Activated CD8-positive, alpha-beta memory T cell treated with anti-CD3 and anti-CD28 coated beads for 48 hours (primary cell): ENCODE results near the gene CPXM2.

Experiments used
- DNase-seq, 3 experiments: peaks; one replicate each; pipeline ENCODE4 v3.0.0-alpha.2; 2020; ENCODE audit warnings: low read depth in 2 of 3, low spot score in 2 of 3

Gene CPXM2

DNA sequence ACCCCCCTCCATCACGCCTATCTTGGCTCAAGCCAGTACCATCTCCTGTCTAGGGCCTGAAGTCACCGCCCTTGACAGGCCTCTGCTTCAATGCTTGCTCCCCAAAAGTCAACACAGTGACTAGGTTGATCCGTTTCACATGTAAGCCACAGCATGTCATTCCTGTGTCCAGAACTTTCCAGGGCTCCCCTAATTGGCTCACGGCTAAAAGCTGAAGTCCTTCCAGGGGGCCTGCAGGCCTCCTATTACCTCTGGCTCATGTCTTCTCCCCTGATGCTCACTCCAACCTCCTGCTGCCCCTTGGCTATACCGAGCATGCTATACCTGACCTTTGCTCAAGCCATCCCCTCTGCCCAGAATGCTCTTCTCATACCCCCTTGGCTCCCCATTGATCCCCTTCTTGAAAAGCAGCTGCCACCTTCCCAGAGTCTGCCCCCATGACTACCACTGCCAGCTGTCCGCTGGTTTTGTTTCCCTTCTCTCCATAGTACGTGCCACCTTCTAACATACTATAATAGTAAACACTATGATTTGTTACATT lies 39.1 kb downstream of the CPXM2 start:
- no peak for DNase-seq

DNA sequence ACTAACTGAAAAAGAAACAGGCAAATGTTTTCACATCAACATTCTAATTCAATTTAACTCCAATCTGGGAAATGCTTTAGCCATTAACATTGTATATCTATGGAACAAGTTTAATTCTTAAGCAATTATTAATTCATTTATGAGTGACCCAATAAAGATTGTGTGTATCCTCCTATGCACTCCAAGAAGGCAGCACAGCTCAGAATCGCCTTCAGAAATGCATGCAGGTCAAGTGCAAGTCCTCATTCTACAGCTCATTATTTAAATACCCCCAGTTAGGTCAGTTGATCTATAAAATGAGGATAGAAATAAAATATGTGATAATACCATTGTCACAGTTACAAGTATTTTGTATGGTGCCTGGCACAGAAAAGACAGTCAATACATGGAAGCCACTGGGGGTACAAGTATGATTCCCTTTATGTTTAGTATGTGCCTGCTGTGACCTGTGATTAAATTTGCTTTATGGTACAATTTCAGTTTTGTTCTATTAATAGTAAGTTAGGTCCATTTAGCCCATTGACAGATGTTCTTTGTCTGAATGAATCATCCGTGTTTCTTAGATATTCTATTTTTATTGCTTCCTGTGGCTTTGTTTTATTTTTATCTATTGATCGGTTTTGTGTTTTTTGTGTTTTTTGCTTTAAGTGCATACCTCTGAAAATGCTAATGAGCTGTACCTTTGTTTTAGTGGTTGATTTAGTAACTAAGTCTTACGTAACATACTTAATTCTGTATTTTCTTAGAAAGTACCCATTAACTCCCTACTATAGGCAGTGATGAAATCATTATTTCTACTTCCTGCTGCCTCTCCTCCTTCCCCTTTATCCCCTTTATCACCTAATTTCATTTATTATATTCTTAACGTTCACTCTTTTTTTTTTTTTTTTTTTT lies 42.8 kb downstream of the CPXM2 start:
- DNase-seq = no peak

DNA sequence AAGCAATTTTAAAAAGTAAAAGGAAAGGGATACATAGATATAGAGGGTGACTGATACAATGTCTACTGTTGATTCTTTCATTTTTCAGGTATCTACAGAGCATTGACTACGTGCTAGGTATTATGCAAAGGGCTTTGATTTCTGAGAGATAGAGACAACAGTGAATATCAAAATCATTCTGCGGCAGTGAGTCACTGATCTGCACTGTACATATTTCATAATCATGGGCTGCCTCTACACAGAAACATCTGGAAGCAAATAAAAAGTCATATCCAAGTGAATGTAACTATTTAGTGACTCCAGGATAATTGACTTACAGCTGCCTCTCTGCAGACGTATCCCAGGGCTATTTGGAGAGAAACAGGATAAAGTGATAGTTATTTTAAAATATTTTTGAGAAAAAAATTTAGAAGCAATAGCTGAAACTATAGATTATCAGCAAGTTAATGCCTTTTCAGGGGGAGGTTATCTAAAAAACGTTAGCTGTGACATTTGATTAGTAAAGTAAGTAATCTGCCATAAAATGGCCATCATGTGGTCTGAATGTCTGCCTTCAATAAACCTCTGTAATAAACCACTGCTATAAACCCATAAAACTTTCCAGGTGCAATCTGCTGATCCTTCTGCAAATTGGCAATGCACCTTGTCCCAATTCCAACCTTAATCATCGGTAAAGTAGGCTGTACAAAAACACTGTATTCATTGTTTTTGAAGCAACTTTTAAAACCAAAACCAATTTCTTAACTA lies 43.7 kb downstream of the CPXM2 start:
- no peak for DNase-seq

DNA sequence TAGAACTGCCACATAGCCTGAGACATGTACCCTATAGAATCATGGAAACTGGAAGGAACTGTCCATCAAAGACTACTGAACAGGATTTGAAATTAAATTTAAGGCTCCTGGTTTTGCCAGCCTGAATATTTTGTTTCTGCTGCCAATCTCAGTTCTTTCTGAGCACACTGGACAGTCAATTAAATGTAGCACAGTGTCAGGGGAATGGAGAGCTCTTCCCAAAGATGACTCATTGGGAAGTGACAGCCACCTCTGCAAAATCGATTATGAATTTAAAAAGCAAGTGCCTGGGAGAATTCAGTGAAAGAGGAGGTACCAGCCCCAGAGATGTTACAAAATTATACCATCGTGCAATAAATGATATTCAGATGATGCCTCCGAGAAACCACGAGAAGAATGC lies 47.8 kb downstream of the CPXM2 start:
- no peak for DNase-seq

DNA sequence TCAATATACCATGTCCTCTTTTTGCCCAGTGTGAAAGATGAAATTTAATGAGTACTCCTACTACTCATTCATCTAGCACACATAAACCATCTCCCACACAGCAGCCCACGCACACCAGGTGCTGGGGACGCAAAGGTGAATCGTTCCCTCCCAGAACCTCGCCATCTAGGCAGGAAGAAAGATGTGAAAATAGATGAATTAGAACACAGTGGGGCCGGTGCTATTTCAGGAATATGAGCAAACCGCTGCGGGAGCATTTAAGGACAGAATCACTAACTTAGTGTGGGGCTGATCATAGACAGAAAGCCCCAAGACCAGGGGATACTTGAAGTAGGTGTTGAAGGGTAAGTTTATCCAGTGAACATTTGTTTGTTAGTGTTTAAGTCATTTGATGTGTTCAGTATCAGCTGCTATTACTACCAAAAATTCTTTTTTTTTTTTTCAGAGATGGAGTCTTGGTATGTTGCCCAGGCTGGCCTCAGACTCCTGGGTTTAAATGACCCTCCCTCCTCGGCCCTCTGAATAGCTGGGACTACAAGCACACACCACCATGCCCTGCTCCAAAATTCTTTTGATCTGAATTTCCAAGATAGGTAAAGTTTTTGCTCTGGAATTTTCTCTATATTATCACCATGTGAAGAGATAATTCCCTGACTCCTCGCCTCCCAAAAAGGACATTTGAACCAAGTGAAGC lies 48.8 kb downstream of the CPXM2 start:
- DNase-seq = no peak

DNA sequence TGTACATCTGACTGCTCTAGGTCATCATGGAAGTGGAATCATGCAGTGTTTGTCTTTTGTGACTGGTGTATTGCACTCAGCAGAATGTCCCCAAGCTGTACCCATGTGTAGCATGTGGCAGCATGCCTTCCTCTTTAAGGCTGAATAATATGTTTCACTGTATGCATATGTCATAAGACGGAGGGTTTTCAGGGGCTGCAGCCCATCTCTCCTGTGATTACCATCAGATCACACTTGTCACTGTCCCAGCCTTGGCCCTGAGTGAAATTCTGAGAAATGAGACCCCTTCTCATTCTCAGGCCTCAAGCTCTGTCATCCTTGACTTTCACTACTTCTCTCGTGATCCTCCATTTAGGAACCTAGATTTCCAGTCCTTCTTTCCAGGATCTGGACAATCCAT lies 50.0 kb downstream of the CPXM2 start:
- no peak for DNase-seq

DNA sequence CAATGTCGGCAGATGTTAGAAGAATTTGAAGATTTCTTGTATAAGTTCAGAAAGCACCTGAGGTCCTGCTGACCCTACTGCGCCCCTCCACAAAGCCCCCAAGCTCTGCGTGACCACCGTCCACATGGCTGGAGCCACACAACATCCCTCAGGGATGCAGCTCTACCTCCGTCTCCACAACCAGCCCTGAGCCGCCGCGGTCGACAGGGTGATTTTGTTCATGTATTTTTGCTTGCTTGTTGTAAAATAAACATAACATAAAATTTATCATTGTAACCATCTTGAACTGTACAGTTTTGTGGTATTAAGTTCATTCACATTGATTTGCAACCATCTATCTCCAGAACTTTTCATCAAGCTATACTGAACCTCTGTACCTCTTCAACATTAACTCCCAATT lies 50.5 kb downstream of the CPXM2 start:
- DNase-seq = no peak

DNA sequence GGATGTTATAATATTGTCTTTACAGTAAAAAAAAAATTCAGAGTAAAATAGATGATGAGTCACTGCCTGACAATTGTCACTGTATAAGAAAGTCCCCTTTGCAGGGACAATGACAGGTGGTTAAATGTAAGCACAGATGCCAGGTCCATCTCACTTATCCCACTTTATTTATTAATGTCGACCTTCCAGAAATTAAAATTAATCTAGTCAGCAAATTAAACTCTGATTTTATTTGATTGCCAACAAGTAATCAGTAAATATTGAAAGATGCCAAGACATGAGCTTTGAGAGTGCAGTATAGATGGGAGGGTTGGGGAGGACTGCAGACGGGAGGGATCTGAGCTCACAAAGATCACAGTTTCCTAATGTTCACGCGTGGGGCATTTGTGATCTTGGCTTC lies 50.9 kb downstream of the CPXM2 start:
- no peak for DNase-seq

DNA sequence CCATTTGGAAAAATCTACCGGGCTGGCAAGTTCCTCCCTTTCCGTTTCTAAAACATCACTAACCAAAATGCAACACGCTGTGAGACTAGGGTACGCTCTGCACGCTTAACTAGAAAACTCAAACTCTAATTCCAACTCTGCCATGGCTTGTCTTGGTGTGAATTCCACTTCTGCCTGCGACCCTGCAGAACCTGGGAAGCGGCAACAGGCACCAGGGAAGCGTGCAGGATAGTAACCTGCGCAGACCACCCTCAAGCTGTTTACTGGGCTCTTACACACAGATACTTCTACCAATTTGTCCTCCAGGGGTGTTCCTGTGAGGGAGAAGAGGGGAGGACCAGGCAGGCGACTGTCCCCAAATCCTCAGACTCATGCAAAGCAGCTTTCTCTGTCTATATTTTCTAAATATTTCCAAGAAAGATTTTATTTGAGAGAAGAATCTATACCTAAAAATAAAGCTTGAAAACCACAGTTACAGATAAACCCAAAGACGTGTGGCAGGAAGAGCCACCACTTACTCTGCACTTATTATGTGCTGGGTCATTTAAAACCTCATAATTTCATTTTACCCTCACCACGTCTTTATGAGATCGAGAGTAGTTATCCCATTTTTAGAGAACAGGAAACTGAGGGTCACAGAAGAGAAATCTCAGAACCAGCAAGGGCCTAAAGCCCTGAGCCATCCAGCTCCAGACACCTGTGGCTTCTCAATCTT lies 52.9 kb downstream of the CPXM2 start:
- DNase-seq = no peak

DNA sequence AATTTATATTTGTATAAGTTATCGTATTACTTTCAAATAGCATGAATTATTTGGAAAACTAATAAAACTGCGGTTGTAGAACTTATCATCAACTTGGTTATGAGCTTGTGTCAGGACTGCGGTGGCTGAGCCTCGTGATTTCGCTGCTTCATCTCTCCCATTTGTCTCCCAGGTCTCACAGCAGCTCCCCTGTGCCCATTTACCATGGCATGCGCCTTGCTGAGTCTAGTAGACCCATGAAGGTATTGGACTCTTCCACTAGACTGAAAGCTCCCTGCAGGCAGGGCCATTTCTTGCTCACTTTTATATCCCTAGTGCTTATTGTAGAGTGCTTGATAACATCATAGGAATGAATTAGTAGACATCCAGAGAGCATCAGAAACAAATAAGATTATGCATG lies 53.9 kb downstream of the CPXM2 start:
- no peak for DNase-seq

DNA sequence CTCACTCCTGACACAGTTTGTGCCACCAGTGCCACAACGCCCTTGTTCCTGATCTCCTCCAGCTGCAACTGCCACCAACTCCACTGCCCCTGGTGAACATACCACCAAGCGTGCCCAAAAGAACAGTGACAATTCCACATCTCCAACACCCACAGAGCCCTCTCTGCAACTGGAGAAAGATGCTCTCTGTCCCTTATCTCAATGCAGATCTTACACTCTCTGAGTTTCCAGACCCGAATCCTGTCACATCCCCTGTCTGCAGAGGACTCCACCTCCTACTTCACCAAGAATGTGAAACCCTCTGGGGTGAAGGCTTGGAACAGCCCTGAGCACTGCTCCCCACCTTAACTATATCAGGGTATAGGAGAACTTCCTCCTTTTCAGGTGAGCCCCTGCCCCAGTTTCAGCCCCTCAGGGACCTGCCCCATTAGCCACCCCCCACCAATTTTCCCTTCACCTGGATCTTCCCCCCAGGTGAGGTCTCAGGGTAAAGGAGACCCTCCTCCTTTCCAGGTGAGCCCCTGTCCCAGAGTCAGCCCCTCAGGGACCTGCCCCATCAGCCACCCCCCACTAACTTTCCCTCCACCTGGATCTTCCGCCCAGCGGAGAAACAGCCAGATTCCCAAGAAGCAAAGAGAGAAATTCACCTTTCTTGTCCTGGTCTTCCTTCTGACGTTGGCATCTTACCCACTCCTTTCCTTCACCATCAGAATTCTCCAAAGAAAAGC lies 55.0 kb downstream of the CPXM2 start:
- DNase-seq = no peak

DNA sequence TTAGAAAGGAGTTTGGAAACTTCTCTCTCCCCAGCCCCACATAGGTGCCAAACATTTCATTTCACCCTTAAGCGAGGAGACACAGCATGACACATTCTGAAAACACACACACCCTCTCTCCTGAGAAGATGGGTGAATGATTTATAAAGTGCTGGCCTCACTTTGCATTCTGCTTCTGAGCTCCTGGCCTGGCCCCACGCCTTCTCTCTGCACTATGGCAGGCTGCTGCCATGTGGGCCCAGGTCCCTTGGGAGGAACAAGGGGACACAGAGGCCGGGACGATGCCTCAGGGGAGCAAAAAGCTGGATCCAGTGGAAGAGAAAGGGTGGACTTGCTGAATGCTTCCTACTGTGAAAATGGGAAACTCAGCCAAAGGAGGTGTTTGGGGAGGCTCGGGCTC lies 56.0 kb downstream of the CPXM2 start:
- no peak for DNase-seq

DNA sequence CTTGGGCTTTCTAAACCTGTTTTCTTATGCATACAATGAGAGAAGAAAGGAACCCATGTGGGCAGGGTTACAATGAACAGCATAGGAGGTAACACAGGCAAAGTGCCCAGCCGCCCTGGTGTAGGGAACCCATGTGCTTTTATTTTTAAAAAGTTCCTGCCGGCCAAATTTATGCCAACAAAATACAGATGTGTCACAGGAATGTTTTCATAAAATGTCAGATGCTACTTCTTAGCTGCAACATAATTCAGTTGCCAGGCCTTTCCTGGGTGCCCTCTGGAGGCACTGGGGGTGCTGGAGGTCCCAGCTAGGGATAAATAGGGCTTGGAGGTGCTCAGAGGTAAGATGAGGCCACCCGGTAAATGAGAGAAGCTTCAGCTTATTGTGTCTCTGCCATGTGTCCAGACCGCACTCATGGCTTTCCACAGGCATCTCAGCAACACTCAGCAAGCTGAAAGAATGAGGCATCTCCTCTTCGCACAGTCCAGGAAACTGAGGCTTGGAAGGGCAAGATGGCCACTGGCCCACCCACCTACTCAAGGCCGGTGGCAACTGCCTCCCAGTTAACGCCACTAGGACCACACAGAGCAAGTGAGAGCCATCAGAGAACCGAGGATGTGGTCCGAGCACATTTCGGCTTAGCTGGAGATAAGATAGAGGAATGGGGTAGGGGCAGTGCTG lies 58.3 kb downstream of the CPXM2 start:
- no peak for DNase-seq

DNA sequence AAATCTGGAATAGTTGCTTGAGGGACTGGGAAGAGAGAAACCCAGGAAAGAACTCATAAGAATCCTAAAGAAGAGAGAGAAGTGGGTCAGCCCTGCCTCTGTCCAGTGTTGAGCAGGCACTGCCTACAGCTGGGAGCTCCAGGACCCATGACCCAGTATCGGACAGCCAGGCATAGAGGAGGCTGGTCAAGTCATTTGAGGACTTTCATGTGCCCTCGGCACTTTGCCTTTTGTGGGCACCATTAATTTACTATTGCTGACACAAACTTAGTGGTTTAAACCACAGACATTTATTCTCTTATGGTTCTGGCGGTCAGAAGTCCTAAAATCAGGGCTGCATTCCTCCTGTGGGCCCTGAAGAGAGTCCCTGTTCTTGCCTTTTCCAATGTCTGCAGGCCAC lies 60.3 kb downstream of the CPXM2 start:
- DNase-seq = no peak

DNA sequence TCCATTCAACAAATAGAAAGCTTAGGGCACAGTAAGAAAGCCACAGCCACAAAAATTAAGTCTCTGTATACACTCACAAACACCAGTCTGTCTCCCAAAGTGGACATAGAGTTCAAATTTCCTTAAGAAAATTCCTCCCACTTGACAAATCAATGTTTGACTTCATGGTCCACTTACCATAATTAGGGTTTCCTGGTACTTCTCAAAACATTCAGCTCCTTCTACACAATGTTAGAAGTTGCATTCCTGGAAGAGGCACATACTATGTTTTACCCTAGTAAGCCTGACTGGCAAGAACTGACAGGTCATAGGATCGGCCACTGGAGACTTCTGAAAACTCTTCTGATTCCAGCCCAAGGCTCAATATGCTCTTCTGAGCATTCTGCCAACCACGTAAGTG lies 70.5 kb downstream of the CPXM2 start:
- DNase-seq = no peak

DNA sequence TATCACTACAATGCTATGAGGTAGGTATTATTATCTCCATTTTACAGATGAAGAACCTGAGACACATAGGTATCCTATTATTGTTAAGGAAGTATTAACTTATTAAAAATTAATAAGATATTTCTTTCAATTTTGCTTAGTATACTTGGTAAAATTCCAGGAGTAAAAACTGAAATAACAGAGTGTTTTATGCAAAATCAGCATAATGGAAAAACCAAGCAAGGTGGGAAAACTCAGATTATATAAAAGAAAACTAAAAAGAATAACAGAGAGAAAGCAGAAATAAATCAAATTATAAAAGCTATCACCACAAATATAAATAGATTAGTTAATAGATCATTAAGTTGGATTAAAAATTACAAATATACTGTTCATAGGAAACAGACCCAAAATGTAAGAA lies 82.0 kb downstream of the CPXM2 start:
- no peak for DNase-seq

DNA sequence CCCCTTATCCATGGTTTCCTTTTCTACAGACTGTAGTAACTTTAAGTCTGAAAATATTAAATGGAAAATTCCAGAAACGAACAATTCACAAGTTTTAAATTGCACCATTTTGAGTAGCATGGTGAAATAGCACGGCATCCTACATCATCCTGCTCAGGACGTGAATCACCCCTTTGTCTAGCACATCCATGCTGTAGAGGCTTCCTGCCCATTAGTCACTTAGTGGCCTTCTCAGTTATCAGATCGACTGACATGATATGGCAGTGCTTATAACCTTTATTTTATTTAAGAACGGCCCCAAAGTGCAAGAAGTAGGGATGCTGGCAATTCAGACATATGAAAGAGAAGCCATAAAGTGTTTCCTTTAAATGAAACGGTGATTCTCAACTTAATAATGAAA lies 82.7 kb downstream of the CPXM2 start:
- DNase-seq = no peak

DNA sequence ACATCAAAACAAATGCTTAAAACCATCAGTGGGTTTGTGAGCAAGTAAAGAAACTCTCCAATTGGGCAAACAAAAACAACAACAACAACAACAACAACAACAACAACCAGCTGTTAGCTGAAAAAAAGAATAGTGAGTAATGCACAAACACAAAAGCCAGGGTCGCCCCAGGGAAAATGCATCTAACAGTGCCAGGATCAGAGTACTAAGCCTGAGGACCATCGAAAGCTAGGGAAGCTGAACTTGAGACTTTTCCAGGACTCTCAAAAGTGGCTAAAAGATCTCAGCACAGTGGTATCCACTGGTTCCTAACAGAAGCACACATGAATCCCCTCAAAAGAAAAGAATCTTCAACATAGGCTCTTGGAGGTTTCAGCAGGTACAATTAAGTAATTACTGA lies 83.3 kb downstream of the CPXM2 start:
- no peak for DNase-seq

DNA sequence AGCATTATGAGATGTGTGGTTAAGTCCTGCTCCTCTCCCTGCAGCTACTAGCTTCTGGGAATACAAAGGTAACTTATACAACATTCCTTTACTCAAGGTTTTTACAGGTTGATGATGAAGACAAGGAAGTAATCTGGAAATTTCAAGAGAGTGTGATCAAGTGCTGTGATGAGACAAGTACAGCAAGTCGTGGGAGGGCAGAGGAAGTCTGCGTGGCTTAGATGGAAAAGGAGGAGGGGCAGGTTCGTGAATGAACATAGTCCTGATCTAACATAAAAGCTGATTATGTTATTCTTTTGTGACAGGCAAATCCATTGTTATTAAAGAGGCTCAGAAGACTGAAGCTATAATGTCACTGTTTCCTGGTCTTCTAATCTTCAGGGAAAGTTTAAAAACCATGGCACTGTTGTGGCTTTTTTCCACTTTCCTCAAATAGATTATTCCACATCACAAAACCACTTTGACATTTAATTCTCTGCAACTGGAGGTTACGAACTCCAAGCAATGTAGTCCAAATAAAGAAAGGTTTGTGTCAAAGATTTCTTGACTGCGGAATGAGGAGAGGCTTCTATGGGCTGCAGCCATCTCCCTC lies 84.1 kb downstream of the CPXM2 start:
- DNase-seq = no peak
